HG02571 (cell line): ENCODE results near the gene PIP5K1B.

Experiments used
- ATAC-seq: cut with Tn5 transposase; IDR thresholded peaks from one replicate; pipeline ENCODE4 v1.9.1; 2021; ENCODE audit warnings: mild to moderate bottlenecking, moderate library complexity; ENCODE audit not compliant: unreplicated experiment

Gene PIP5K1B

GRCh38 chr9:68768619-68769018 lies 63.6 kb downstream of the PIP5K1B start:
- ATAC-seq: no peak

DNA sequence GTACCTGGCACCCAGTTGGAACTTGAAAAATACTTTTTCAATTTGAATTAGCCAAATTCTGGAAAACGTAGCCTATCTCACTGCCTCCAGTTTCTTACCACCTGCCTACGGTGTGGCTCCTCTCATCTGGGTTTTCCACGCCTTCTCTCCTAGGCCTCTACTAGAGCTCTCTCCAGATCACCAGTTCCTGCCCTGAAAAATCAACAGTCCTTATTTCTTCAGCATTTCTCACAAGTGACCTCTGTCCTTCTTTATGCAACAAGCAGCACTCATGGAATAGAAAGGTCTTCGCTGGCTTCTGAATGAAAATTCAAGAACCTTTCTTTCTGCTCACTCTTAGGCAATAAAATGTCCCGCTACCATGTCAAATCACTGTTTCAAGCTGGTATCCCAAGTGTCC lies 64.8 kb downstream of the PIP5K1B start:
- no peak for ATAC-seq

DNA sequence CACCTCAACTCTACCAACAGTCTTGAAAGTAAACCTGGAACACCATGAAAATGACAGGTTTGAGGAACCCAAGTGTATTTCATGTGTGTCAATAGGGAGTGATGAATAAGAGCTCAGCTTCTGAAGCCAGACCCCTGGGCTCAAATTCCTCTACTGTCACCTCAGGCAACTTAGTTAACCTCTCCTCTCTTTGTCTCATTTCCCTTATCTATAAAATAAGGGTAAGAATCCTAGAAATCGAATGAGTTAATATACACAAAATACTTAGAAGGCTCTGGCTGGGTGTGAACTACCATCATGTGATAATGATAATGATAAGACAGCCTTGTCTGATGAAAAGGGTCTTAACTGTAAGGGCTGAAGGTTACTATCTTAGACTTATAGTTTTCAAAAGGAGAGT lies 66.3 kb downstream of the PIP5K1B start:
- no peak for ATAC-seq

DNA sequence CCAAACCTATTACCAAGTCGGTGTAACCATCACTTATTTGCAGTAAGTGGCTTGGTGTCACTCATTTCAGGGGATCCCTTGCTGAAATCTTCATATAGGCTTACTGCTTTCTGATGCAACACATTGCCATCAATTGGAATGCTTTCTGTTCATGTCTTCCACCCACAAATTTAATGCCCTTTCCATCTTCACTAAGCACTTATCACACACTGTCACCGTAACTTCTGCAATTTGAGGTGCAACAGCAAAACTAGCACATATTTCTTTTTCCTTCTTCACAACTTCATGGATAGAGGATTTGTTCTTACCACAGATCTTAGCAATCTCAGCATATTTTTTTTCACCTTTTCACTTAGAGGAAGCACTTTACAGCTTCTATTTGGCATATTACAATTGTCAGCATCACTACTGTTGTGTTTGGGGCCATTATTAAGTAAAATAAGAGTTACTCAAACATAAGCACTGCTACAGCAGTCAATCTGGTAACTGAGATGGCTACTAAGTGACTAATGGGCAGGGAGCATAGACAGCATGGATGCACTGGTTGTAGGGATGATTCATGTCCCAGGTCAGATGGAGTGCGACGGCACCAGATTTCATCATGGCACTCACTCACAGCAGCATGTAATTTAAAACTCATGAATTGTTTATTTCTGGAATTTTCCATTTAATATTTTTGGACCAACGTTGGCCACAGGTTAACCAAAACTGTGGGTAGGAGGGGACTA lies 70.1 kb downstream of the PIP5K1B start:
- ATAC-seq: no peak

DNA sequence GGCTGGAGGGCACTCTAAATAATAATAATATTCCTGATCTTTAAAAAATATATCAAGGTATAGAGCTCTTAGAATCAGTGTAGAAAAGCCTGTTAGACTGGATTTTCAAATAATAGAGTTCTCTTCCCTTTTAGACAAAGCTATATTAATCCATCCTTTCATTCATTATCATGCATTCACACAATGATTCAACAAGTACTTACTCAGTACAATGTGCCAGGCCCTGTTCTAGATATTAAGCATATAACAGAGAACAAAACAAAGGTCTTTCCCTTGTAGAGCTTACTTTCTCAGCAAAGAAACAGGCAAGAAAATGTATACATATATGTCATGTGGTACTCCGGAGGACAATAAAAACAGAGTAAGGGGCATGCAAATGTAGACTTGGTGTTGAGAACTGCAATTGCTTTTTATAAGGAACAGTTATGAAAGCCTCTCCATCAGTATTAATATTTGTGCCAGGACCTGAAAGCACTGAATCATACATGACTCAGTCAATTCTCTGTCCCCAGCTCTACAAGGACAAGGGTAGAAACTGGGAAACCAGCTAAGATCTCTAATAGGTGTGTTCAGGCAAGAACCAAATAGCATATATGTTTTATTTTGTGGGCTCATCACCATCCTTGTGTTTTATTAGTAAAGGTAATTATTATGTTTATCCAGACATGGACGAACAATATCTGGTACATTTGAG lies 72.2 kb downstream of the PIP5K1B start:
- ATAC-seq: no peak

GRCh38 chr9:68778635-68779034 lies 73.6 kb downstream of the PIP5K1B start:
- no peak for ATAC-seq

DNA sequence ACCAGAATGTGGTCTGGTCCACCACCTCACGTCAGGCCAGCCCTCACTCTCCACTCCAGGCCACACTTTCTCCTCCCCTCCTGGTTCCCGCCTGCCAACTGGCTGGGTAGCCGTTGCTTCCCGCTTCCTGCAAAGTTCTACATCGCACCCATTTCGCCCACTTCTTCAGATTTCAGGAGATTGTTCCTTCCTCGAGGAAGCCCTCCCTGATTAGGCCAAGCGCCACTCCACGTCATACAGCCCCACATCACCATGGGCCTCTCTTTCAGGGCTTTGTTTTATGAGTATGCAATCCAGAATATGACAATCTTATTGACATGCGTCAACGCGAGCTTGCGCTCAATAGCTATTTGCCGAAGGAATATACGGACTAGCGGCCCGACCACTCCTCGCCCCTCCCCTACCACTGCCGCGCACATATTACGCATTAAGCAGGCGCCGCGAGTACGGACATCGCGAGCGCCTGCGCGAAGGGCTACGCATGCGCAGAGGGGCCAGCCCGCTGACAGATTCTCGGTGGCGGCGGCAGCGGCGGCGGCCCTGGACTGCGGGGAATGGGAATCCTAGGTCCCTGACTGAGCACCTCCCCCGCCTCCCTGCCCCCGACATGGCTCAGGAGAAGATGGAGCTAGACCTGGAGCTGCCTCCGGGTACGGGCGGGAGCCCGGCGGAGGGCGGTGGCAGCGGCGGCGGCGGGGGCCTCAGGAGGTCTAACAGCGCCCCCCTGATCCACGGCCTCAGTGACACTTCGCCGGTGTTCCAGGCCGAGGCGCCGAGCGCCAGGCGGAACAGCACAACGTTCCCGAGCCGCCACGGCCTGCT lies 74.7 kb downstream of the PIP5K1B start:
- ATAC-seq: peak; percentile 77

DNA sequence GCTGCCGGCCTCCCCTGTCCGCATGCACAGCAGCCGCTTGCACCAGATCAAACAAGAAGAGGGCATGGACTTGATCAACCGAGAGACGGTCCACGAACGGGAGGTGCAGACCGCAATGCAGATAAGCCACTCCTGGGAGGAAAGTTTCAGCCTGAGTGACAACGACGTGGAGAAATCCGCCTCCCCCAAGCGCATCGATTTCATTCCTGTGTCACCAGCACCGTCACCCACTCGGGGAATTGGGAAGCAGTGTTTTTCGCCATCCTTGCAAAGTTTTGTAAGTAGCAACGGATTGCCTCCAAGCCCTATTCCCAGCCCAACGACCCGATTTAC lies 75.3 kb downstream of the PIP5K1B start:
- no peak for ATAC-seq

DNA sequence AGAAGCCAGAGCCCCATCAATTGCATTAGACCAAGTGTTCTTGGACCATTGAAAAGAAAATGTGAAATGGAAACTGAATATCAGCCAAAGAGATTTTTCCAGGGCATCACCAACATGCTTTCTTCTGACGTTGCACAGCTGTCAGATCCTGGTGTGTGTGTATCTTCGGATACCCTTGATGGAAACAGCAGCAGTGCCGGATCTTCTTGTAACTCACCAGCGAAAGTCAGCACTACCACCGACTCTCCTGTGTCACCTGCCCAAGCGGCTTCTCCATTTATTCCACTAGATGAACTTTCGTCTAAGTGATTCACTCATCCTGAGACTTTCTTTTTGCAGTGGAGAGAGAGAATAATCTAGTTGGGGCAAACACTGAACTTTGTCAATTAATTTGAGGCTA lies 75.7 kb downstream of the PIP5K1B start:
- ATAC-seq: no peak

DNA sequence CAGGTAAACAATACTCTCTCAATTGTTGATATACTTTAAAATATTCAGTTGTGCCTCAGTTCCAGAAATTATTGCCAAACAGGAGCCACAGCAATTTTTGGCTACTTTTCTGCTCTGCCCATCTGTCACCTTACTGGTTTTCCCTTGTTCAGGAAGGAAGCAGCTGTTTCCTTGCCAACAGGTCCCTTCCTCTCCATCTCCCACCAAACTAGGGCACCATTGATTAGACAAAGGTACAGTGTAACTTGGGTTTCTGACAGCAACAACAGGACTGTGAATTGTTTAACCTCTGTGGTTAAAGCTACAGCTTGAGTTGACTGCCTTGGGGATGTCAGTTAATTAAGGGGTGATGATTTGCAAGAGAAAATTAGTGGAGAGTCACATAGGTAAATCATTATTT lies 76.9 kb downstream of the PIP5K1B start:
- no peak for ATAC-seq

GRCh38 chr9:68782546-68782945 lies 77.5 kb downstream of the PIP5K1B start:
- ATAC-seq: no peak

DNA sequence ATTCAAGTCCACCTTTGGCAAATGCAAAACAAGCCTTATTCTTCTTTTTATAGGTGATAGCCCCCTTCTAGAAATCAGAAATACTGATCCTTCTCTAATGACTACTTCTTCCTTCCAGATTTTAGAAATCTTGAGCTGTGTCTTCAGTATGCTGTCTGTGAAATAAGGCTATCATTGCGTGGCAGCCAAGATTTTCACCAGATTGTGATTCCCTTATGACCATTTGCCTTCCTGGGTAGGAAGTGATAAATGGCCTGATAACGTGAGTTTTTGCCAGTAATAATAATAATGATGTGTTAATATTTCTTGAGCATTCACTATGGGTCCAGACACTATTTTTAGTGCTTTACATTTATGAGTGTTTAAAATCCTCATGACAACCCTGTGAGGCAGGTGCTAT lies 80.9 kb downstream of the PIP5K1B start:
- ATAC-seq: no peak

GRCh38 chr9:68791169-68791568 lies 86.1 kb downstream of the PIP5K1B start:
- no peak for ATAC-seq

DNA sequence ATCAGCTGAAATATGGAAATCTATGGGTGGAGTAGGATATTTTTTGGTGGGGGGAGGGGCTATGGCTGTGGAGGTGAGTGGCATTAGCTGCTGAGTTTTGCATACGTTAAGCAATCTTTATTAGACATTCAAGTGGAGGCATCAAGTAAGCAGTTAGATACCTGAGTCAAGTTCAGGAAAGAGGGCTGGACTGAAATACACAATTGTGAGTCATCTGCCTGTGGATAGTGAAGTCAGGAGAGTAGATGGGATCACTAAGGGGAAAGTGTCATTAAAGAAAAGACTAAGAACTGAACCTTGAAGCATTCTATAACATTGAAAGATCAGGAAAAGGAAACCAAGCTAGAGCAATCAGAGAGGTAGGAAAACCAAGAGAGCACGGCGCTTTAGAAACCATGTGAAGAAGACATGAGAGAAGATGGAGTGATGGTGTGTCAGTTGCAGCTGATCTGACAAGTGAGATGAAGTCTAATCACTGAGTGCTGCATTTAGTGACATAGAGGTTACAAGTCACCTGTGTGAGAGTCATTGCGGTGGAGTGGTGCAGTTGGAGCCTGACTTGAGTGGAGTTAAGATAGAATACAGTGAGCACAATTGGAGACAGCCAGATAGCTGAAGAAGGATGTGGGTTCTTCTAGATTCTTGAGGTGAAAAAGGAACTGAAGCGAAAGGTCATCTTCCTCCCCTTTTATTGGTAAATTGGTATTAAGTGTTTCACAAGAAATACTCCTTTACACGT lies 88.7 kb downstream of the PIP5K1B start:
- ATAC-seq: peak; percentile 69

GRCh38 chr9:68794898-68795297 lies 89.9 kb downstream of the PIP5K1B start:
- no peak for ATAC-seq

DNA sequence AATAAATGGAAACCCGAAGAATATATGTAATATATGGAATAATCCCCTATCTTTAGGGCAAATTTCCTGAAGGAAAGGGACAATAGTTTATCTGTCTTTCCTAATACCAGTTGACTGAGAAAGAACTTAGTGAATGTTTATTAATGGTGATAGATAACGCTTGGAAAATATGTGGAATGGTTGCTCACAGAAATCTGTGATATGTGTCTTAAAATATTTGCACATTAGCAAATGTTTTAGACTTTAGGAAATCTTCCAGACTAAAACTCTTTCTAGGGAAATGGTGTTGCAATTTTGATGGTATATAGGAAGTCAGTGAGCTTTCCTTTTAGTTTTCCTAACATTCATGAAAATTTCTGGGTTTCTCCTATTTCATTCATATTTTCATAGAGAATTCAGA lies 90.4 kb downstream of the PIP5K1B start:
- ATAC-seq: no peak

- no peak for ATAC-seq
Observed at GRCh38 chr9:68797116-68797515, 92.1 kb downstream of the PIP5K1B start.

DNA sequence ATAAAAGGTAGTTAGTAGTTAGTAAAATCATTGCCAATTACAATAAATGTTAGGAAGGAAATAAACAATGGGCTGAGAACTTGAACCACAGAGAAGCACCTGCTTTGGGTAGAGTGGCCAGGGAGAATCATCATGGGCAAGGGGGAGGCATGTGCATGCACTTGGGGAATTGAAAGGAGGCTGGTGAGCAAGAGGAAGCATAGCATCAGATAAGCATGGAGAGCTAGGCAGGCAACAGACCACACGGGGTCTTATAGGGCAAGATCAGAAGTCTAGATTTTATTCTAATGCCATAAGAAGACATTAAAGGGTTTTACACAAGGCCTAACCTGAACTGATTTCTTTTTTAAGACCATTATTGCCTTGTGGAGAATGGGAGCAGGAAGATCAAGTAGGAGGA lies 93.4 kb downstream of the PIP5K1B start:
- ATAC-seq: no peak

DNA sequence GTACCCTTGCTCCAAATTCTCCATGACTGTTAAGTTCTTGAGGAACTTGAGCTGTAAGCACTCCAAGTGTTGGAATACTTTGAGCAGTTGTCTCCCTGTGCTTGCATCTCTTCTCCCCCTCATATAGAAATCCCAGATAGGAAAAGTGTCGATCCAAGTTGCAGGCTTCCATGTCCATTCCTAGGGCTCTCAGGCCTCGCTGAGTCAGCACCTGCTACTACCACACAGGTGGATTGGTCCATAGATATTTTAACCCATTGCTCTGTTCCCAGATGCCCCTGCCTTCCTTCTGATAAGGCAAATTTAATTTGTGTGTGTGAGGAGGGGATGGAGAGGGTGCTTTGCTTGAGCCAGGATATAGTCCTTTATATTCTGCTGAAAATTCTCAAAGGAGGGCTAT lies 95.8 kb downstream of the PIP5K1B start:
- ATAC-seq: no peak

DNA sequence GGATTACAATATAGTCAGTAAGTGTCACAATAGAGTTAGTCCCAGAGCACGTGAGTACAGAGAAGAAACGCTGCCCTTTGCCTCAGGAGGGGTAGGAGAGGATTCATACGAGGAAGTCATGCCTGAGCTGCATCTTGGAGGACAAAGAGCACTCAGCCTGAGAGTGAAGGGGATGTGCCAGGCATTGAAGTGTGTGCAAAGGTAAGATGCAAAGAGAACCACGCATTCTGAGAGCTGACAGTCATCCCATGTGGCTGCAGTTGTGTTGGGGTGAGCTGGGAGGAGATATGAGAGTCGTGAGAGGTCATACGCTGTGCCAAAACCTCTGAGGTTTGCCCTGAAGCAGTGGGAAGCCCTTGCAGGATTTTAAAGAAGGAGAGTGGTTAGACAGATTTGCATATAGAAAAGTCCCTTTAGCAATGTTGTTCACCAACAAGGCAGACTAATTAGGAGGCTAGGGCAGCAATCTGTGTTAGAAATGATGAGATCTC lies 97.5 kb downstream of the PIP5K1B start:
- ATAC-seq: peak; percentile 97
